Keratinocyte (primary cell): Measurements from ENCODE around the gene IRX4.

Source experiments
- EZH2 ChIP-seq: IDR thresholded peaks from one replicate; pipeline ENCODE4 v1.6.1; 2012; ENCODE audit warnings: inconsistent platforms, mild to moderate bottlenecking, low read length, moderate library complexity
- TF ChIP-seq, protein P1 (sequence below), 3 experiments: IDR thresholded peaks in 1 of 3; conservative IDR thresholded peaks in 1 of 3; optimal IDR thresholded peaks in 1 of 3; 2 replicates in 2 of 3; 3 replicates in 1 of 3; pipeline versions ENCODE3 to v1.5.1; 2011; ENCODE audit warnings: low read length in 3 of 3, mild to moderate bottlenecking in 3 of 3, moderate library complexity in 2 of 3, control low read depth in 1 of 3, inconsistent platforms in 1 of 3; ENCODE audit not compliant: insufficient read depth in 2 of 3; ENCODE audit errors: extremely low read depth in 1 of 3

GRCh38 chr5:1892211-1892610 is 9.5 kb upstream of the IRX4 start:
- TF ChIP-seq, protein P1, sequence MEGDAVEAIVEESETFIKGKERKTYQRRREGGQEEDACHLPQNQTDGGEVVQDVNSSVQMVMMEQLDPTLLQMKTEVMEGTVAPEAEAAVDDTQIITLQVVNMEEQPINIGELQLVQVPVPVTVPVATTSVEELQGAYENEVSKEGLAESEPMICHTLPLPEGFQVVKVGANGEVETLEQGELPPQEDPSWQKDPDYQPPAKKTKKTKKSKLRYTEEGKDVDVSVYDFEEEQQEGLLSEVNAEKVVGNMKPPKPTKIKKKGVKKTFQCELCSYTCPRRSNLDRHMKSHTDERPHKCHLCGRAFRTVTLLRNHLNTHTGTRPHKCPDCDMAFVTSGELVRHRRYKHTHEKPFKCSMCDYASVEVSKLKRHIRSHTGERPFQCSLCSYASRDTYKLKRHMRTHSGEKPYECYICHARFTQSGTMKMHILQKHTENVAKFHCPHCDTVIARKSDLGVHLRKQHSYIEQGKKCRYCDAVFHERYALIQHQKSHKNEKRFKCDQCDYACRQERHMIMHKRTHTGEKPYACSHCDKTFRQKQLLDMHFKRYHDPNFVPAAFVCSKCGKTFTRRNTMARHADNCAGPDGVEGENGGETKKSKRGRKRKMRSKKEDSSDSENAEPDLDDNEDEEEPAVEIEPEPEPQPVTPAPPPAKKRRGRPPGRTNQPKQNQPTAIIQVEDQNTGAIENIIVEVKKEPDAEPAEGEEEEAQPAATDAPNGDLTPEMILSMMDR (optimal IDR thresholded peaks at IDR 0.05 in 1 of 3, IDR thresholded peaks at IDR 0.05 in 1 of 3, conservative IDR thresholded peaks at IDR 0.05 in 1 of 3; ENCODE audit: extremely low read depth in 1 of 3, insufficient read depth in 2 of 3, low read length in 3 of 3), result no peak
- TF ChIP-seq EZH2, result no peak
